NCI-H524 treated with DMSO at 0.1 percent for 48 hours (cell line): ENCODE measurements around the gene UNC5A.

Source experiments
- DNase-seq: peaks from one replicate; lab custom pipeline; 2025; lab: John Stamatoyannopoulos, UW

UNC5A gene

GRCh38 chr5:176899296-176899891 lies 89.0 kb downstream of the UNC5A start, which contains the start of gene HK3:
Gene HK3, minus strand, starts transcription at chr5:176899346. Its CDS starts 3,187 bp downstream, at chr5:176896159.
- no peak for DNase-seq

GRCh38 chr5:176899946-176900779 lies 89.8 kb downstream of the UNC5A start:
- no peak for DNase-seq

- no peak for DNase-seq
Measured at GRCh38 chr5:176900780-176901204, 90.4 kb downstream of the UNC5A start.

DNA sequence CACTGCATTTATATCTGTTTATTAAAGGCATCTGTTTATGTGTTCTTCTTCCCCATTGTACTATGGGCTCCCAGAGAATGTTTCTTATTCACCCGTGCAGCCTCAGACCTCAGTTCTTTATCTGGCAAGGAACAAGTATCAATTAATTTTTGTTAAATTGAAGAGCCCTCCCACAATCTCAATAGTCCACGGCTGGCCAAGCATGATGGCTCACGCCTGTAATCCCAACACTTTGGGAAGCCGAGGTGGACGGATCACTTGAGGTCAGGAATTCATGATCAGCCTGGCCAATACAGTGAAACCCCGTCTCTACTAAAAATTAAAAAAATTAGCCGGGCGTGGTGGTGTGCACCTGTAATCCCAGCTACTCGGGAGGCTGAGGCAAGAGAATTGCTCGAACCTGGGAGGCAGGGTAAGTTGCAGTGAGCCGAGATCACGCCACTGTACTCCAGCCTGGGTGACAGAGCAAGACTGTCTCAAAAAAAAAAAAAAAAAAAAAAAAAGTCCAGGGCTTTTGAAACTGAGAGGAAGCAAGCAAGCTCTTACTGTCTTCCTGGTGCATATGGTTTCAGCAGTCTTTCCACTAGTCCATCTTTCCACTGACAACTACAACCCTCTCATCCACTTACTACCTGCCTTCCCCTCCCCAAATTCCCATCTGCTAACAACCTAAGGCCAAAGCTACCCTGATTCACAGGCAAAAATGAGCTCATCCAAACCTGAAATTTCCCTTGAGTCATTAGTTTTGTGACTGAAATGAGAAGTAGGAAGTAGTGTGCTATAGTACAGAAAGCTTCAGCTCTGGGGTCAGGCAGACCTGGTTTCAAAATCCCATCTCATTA lies 91.1 kb downstream of the UNC5A start:
- DNase-seq = no peak

DNA sequence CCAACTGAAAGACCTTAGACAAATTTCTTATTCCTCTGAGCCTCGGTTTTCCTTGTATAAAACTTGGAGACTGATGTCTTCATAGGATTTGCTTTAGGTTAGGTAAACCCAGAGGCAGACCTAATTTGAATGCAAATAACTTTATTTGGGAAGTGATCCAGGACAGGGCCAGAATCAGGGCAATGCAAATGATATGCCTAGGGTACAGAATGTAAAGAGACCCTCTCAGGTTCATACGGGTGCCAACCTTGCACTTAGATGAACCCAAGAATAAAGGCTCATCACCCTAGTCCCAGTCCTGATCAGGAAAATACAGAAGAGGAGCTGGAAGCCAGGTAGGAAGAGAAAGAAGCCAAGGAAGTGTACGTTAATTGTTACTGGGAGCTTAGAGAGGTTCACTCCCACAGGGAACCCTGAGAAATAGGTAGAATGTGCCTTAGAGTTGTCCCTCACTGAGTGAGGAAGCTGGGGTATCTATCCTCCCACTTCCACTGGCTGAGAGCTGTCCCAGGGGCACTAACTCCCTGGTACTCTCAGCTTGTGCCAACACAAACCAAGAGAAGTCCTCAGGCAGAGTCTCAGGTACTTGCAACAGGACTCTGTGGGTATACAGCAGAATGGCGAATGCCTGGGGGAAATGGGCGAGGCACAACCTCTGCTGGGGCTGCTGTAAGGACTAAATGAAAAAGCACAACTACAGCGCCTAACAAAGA lies 91.9 kb downstream of the UNC5A start:
- DNase-seq = no peak

GRCh38 chr5:176902911-176903664 lies 92.7 kb downstream of the UNC5A start:
- no peak for DNase-seq

- DNase-seq = no peak
Measured at GRCh38 chr5:176904276-176904675, 93.9 kb downstream of the UNC5A start.

DNA sequence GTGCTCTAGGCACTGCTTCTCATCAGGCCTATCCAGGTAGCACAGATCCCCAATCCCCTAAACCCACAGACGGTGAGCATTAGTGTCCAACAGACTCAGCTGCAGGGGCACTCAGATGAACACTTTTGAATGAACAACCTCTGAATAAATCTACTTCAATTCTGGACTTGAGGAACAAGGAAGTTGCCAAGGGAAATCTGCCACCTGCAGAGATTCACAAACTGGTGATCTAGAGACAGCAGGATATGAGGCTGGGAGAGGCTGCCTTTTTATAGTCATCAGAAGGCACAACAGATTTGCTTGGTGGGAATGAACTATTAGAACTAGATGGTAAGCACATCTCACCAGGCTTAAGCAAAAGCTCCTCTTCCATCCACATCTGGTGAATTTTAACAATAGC lies 95.8 kb downstream of the UNC5A start:
- DNase-seq = no peak

- no peak for DNase-seq
Measured at GRCh38 chr5:176906796-176907195, 96.4 kb downstream of the UNC5A start.

DNA sequence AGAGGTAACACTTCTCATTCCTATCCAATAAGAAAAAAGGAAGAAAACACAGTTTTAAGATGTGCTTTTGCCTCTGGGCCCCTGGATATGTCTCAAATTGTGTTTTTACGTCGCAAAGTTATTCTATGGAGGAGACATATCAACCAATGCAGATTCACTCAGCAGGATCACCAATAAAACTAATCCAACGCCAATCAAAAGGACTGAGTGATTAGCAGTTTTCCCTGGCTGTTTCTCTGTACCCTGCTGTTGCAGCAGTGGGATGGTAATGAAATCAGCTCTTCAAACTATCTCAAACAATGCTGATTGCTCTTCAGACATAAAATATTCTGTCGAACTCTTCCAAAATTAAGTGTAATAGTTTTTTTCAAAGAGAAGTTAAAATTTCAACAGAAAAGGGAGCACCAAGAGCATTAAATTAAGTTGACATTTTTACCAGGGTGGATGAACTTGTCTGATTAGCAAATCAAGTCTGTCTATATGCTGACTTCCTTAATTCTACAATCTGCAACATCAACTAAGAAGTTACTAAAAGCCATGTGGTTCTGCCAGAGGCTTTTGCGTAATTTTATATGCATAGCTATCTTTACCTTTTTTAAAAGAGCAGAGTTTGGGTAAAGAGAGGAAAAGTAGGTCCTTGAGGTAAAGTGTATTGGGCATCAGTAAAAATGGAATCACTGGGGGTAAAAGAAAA lies 98.5 kb downstream of the UNC5A start:
- no peak for DNase-seq

GRCh38 chr5:176912115-176912514 lies 101.8 kb downstream of the UNC5A start:
- DNase-seq = no peak

- DNase-seq = no peak
Measured at GRCh38 chr5:176915906-176916305, 105.5 kb downstream of the UNC5A start.

GRCh38 chr5:176916337-176916736 lies 106.0 kb downstream of the UNC5A start:
- DNase-seq = no peak

- no peak for DNase-seq
Measured at GRCh38 chr5:176918613-176919012, 108.3 kb downstream of the UNC5A start.

- DNase-seq = no peak
Measured at GRCh38 chr5:176921714-176922113, 111.4 kb downstream of the UNC5A start.

- DNase-seq = no peak
Measured at GRCh38 chr5:176922817-176923216, 112.5 kb downstream of the UNC5A start.

- DNase-seq = no peak
Measured at GRCh38 chr5:176927562-176927961, 117.2 kb downstream of the UNC5A start.

- no peak for DNase-seq
Measured at GRCh38 chr5:176929654-176930053, 119.3 kb downstream of the UNC5A start.
